HG03095 (cell line): ENCODE measurements around the gene ZNF747.
"Not testable (repeated sequence)": the region's sequence is repeated elsewhere in the genome, so short reads cannot be mapped to it uniquely, and the experiment has no call there.

Experiments
- ATAC-seq: cut with Tn5 transposase; IDR thresholded peaks from one replicate; pipeline ENCODE4 v1.9.1; 2021; ENCODE audit warnings: moderate library complexity; ENCODE audit not compliant: unreplicated experiment

ZNF747 gene

DNA sequence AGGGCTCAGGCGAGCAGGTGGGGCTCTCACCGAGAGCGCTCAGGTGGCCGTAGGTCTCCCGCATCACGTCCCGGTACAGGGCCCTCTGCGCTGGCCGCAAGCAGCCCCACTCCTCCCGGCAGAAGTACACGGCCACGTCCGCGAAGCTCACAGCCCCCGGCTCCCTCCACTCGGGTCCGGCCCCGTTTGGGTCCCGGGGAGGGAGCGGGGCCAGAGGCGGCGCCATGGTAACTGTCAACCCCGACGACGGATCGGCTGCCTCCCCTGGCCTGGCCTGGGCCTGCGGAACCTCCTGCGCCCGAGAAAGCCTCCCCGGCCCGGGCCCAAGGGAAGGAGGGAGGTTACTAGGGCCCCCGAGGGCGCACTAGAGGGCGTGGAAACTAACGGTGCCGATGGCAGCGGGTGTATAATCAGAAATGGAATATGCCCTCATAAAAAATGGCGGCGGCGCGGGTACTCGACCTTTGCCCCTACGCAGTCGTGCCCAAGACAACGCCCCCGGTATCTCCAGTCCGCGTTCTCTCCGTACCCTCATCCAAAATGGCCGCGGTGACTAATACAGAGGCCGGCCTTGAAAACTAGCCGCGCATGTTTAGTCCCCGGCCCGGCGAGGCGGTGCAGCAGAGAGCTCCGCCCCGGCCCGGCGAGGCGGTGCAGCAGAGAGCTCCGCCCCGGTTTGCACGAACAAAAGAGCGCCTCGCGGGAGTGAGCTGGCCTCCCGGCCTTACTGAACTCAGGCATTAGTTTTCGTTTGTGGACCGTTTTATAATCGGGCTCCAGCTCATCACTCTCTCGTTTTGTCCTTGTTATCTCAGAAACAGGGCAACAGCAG is 23.5 kb upstream of the ZNF747 start, which contains the start of gene ZNF764:
TSS of gene ZNF764 (minus strand) at position 418 of the 832 bp plus-strand sequence. CDS start at position 226, 192 bp downstream.
- peak; percentile 80 for ATAC-seq

DNA sequence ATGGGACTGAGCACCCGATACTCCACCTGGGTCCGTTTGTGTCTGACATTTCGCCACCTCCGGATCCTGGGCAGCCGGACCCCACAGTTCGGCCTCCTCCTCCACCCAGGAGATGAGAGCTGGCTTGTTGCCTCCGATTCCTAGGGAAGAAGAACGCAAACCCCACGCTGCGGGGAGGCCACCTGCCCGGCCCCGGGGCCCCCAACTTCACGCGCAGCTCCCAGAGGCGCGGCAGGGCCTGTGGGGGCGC is 23.0 kb upstream of the ZNF747 start:
- no peak for ATAC-seq

DNA sequence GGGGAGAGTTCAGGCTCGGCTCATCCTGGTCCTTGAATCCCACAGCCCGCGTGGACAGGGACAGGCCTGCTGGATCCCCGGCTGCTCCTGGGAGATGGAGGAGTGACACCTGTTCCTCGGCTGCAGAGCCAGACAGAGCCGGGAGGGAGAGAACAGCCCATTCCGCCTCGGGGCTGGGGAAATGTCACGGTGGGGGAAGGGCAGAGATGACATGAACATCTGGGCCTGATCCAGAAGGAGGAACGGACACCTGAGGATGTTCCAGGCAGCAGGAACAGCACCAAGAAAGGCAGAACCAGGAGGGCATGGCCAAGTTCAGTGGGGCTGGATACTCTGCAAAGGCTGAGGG is 21.4 kb upstream of the ZNF747 start:
- no peak for ATAC-seq

DNA sequence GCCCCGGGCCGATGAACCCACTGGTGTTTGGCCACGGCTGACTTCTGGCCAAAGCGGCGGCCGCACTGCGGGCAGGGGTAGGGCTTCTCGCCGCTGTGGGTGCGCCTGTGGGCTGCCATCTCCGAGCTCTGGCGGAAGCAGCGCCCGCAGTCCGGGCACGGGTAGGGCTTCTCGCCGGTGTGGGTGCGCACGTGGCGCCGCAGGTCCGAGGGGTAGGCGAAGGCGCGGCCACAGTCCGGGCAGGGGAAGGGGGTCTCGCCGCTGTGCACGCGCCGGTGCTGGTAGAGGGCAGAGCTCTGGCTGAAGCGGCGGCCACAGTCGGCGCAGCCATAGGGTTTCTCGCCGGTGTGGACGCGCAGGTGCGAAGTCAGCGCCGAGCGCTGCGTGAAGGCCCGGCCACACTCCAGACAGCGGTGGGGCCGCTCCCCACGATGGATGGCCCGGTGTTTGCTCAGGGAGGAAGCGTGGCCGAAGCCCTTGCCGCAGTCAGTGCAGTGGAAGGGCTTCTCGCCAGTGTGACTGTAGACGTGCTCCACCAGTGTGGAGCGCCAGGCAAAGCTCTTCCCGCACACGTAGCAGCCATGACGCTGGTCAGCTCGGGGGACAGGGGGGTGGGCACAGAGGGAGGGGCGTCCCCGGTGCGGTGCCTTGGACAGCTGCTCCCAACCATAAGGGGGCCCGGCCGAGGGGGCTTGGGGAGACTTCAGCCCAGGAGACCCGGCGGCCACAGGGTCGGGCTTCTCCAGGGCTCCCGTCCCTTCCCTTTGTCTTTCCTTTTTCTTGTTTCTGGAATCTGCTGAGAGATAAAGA is 20.9 kb upstream of the ZNF747 start:
- no peak for ATAC-seq

DNA sequence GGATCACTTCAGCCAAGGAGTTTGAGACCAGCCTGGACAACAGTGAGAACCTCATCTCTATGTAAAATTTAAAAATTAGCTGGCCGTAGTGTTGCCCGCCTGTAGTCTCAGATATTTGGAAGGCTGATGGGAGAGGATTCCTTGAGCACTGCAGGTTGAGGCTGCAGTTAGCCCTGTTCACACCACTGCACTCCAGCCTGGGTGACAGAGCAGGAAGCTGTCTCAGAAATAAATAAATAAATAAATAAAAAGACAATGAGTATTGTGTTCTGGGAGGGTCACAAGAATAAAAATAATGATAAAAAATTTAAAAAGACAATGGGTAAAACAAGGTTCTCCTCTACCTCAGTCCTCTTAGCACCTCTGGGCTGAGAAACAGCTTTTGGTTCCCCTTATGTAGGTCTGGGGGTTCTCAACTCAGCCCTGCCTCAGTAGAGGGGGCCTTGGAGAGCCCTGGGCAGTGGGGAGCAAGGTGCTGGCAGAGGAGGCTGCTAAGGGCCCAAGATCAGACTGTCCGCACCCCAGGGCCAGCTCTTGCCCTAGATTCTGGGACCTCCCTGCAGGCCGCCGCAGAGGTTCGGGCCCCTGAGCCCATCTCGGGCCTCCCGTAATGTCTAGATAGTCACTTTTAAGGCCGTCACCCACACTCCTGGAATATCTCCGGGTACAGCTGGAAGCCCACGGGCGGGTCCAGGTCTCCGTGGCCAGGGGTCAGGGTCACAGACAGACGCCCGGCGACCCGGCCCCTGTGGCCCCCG is 20.1 kb upstream of the ZNF747 start:
- ATAC-seq: no peak

DNA sequence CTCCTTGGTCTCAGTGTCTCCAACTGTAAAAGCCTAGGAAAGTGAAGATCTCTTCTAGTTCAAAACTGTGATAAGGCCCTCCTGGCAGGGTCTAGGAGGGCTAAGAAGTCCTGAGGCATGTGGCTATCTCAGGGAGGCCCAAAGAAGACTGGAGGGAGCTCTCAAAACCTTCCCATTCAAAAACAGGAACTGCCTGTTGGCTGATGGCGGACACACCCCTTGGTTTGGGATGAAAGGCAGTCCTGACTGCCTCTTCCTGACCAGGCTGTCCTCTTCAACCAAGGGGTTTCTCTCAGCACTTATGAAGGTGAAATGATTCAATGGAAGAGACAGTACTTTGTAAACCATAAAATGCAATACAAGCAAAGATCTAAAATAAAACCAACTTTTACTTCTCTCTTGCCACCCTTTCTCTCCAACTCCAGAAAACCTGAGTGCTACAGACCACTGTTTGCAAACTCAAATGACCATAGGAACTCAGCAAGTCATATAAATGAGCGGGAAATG is 18.8 kb upstream of the ZNF747 start:
- no peak for ATAC-seq

DNA sequence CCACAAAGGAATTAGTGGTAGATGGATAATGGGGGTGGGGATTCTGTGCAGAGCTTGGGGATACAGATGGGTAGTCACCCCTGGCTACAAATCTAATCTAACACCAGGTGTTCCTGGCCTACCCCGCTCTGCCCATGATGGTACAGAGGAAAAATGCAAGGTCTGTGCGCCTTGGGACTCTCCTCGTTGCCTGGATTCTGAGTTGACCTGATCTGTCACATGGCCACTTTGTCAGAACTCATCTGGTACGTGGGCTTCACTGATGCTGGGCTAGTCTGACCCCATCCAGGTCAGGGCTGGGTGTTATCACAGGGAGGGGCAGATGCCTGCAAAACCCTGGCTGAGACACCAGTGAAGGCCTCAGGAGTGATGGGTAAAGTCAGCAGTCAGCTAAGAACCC is 18.3 kb upstream of the ZNF747 start:
- no peak for ATAC-seq

DNA sequence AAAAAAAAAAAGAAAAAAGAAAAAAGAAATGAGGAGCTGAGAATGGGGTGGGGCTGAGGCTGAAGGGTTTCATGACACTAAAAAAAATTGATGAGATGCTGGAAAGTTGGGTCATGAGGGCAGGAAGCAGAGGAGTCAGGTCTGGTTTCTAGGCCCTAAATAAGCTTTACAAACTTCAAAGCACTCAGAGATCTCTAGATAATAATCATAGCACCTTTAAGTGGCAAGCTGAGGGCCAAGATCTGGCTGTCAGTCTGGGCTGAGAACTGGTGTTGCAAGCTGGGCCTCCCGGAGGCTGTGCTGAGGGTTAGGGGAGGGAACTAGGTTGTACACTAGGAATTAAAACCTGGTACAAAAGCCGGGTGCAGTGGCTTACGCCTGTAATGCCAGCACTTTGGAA is 17.1 kb upstream of the ZNF747 start:
- ATAC-seq: no peak

DNA sequence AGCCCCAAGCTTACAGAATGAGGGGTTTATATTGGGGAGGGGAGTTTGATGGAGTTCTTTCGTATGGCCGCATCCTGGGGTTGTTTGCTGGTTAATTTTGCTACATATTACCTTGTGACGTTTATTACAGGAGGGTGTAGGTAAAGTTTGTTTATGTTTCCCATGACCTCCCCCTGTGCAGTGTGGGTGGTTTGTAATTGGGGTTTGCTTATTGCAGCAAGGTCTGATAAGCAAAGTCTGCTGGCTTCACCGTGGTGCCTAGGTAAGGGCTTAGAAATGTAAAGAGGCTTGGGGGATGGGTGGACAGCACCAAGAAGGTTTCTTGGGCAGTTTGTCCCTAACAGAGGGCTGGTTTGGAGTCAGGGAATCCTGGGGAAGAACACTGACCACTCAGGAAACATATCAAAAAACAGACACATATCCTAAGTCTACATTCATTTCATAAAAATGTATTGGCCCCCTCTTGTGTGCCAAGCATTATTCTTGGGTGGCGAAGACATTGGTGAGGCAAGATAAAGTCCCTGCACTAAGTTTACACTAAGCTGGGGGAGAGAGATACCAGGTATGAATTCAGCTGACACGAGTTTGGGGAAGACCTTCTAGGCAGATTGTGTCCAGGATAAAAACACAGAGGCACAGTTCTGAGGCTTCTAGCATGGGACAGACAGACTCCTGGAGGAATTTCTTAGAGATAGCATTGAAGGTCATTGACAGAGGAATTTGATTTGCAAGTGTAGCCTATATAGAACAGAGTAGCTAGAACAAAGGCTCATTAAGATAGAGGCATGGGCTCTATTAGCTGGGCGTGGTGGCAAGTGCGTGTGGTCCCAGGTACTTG is 14.0 kb upstream of the ZNF747 start:
- no peak for ATAC-seq

DNA sequence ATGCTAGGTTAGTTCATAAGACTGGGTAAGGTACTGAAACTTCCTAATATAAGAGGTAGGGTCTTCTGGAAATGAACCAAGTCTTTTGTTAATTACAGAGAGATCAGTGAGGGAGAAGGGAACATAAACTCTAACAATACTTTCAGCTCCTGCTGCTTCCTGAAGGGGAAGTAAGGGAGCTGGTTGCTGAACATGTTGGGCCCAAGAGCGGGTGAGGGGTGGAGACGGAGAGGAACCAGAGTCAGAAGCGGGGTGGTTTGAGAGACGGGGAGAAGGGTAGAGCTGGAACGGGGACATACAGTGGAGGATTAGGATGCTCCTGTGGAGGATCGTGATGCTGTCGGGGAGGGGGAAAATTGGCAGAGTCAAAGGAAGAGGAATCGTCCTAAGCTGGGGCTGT is 11.5 kb upstream of the ZNF747 start:
- ATAC-seq: no peak

DNA sequence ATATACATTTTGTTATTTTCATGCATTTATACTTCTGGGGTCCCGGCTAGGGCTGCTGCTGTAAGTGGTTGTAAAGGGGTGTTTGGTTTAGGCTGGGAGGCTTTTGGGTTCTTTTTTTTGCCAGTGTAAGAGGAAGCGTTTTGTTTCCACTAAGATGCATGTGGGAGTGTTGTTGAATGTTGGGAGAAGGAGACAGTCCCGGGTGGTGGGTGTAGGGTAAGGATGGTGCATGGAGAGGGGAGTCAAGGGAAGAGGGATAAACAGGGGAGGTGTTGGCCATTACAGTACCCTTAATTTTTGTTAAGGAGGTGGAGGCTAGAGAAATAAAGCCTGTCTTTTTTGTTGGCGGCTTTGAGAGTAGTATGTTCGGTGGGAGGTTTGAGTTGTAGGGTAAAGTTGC is 8.4 kb upstream of the ZNF747 start:
- no peak for ATAC-seq

DNA sequence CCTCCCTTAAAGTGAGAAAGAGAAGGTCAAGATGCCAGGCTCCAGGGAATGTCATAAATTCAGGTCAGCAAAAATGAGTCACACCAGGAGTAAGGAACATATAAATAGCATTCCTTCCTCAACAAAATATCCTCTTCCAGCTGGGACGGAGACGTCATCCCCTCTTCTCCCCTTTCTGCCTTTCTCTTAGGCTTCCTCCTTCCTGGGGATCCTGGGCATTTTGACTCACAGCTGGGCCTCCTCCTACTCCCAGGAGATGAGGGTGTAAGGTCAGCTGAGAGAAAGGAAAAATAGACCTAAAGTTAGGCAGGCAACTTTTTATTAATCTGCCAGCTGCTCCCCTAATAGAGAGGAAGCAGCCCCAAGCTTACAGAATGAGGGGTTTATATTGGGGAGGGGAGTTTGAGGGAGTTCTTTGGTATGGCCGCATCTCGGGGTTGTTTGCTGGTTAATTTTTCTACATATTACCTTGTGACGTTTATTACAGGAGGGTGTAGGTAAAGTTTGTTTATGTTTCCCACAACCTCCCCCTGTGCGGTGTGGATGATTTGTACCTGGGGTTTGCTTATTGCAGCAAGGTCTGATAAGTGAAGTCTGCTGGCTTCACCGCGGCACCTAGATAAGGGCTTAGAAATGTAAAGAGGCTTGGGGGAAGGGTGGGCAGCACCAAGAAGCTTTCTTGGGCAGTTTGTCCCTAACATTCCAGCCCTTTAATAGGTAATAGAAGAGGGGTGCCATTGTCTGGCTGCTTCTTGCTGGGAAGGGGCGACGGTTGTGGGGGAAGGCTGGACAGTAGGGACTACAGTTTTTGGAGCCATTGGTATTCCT is 7.1 kb upstream of the ZNF747 start:
- ATAC-seq: no peak

DNA sequence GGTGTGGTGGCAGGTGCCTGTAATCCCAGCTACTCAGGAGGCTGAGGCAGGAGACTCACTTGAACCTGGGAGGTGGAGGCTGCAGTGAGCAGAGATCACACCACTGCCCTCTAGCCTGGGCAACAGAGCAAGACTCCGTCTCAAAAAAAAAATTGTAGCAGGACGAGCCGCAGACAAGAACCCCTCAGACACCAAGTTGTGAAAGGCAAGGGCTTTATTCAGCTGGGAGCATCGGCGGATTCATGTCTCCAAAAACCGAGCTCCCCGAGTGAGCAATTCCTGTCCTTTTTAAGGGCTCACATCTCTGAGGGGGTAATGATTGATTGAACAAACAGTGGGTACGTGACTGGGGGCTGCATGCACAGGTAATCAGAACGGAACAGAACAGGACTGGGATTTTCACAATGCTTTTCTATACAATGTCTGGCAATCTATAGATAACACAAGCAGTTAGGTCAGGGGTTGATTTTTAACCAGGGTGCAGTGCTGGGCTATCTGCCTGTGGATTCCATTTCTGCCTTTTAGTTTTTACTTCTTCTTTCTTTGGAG is 6.3 kb upstream of the ZNF747 start:
- not testable (repeated sequence) for ATAC-seq

DNA sequence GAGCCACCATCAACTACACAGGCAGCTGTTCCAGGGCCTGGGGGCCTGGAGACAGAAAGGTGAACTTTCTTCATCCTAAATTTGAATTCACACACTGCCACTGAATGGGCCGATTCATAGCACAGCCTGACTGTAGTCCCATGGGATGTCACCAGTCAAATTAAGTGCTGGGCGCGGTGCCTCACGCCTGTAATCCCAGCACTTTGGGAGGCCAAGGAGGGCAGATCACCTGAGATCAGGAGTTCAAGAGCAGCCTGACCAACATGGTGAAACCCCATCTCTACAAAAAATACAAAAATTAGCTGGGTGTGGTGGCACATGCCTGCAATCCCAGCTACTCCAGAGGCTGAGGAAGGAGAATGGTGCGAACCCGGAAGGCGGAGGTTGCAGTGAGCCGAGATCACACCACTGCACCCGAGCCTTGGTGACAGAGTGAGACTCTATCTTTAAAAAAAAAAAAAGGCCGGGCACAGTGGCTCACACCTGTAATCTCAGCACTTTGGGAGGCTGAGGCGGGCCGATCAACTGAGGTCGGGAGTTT is 5.4 kb upstream of the ZNF747 start:
- not testable (repeated sequence) for ATAC-seq

DNA sequence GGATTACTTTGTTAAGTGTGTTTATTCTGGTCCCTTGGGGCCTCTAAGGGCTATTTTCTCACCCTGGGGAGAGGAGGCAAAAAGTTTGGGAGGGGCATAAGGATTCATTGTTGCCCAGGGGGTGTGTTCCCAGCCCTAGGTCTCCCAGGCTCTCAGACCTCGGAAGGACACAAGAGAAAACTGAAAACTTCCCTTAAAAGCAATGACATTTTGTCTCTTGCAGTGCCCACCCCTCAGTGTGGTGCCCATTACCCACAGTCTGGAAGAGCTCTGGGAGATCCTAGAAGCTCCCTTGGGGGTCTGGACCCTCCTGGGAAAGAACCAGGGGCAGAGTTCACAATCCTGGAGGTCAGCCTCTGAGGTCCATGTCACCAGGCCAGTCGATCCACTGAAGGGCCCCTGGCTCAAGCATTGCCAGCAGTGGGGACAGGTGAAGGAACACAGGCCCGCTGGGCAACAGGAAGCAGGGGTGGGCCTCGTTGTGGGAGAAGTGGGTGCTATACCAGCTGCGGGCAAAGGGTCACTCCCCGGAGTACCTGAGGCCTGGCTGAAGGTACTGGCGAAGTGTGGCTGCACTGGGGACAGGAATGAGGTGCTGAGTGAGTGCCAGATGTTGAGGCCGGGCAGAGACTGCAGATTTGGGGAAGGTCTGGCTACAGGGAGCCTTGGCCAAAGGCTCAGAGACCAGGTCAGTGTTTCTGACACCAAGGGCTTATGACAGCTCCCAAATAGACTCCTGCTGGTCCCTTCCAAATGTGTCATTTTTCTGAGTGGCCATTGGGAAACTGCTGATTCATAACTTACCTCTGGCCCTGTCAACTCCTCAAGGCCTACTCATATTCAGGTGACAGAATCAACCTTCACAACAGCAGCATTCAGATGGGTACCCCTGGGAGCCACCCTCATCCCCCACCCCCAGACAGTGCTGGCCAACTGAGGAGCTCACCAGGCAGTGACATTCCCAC is 4.6 kb upstream of the ZNF747 start:
- ATAC-seq: no peak

DNA sequence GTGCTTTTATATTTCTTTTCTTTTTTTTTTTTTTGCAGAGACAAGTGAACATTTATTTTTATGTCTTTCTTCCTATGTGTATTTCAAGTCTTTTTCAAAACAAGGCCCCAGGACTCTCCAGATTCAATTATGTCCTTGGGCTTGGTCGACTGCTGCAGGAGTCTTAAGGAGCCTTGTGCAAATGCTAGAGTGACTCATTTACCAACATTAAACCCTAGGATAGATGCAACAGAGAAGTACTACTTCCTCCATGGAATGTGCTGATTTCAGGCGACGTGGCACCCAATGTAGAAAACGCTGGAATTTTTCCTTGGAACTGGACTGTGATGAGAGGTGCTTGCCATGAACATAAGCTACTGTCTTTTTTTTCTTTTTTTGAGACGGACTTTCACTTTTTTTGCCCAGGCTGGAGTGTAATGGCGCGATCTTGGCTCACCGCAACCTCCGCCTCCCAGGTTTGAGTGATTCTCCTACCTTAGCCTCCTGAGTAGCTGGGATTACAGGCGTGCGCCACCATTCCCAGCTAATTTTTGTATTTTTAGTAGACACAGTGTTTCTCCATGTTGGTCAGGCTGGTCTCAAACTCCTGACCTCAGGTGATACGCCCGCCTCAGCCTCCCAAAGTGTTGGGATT is 1.9 kb upstream of the ZNF747 start:
- ATAC-seq: not testable (repeated sequence)

DNA sequence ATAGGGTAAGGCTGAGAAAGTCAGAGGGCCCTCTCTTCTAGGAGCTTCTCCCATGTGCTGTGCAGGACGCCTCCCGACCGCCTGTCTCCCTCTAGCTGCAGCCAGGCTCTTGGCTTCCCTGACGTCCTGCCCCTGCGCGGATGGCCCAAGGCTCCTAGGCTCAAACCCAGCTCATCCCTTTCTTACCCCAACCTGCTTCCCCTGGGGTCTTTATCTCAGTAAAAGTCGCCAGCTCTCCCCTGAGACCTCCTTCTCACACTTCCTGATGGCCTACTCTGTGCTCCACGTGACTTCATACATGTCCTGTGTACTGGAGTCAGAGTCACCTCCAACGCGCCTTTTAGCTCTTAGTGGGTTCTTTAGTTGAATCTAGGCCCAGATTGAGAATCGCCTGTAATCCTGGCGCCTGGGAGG is 1.1 kb upstream of the ZNF747 start:
- ATAC-seq: peak; percentile 43
